WTC11 (cell line): Measurements from ENCODE around the gene KCNIP1. TPM values are rescaled to one million over a fixed set of nuclear protein-coding genes. Genes with fewer than 3 reads are reported as not detected.

Experiments
- ATAC-seq: fragments of 200-7000 bp; cut with Tn5 transposase; 2 replicates; pipeline ENCODE4 v1.10.0; 2021; ENCODE audit warnings: mild to moderate bottlenecking, moderate library complexity
- CTCF ChIA-PET: fragments of 300-600 bp; sonication (Branson Sonifier 250); formaldehyde crosslinking; loops from one replicate; lab custom pipeline; 2021; ENCODE audit warnings: antibody characterized with exemption; lab: Charles Lee
- POLR2A ChIA-PET: fragments of 350-600 bp; sonication (Branson Sonifier 250); formaldehyde crosslinking; loops from one replicate; lab custom pipeline; 2021; ENCODE audit warnings: antibody characterized with exemption; lab: Charles Lee
- DNase-seq: peaks from one replicate; pipeline ENCODE4 v3.0.0; 2021; ENCODE audit warnings: low spot score
- H3K27ac Mint-ChIP-seq: 2 replicates; pipeline ENCODE4 v1.8.0; 2021; ENCODE audit warnings: mixed read lengths
- H3K27me3 Mint-ChIP-seq: 2 replicates; pipeline ENCODE4 v1.8.0; 2021; ENCODE audit warnings: low read depth, mild to moderate bottlenecking, moderate library complexity, mixed read lengths
- H3K36me3 Mint-ChIP-seq: 2 replicates; pipeline ENCODE4 v1.8.0; 2021; ENCODE audit warnings: mixed read lengths
- H3K4me1 Mint-ChIP-seq: 2 replicates; pipeline ENCODE4 v1.8.0; 2022; ENCODE audit warnings: mixed read lengths
- H3K4me3 Mint-ChIP-seq: 2 replicates; pipeline ENCODE4 v1.8.0; 2021; ENCODE audit warnings: mild to moderate bottlenecking, moderate library complexity, mixed read lengths
- H3K9me3 Mint-ChIP-seq: 2 replicates; pipeline ENCODE4 v1.8.0; 2021; ENCODE audit warnings: mixed read lengths
- EMX1 ChIP-seq: fragments of 250-450 bp; sonication (Bioruptor Pico); IDR thresholded peaks from 2 replicates; pipeline ENCODE4 v1.8.0; 2021; ENCODE audit warnings: mild to moderate bottlenecking
- ETV6 ChIP-seq: sonication (generic); formaldehyde crosslinking; IDR thresholded peaks from 2 replicates; pipeline ENCODE4 v1.8.1; 2022; ENCODE audit warnings: mild to moderate bottlenecking, missing genetic modification reagents
- GTF2I ChIP-seq: fragments of 250-450 bp; sonication (Bioruptor Pico); conservative IDR thresholded peaks from 2 replicates; pipeline ENCODE4 v1.4.0; 2021; ENCODE audit warnings: mild to moderate bottlenecking
- HMGA2 ChIP-seq: fragments of 250-450 bp; sonication (Bioruptor Pico); IDR thresholded peaks from 2 replicates; pipeline ENCODE4 v1.4.0; 2021; ENCODE audit warnings: mild to moderate bottlenecking, moderate library complexity
- JAZF1 ChIP-seq: fragments of 250-450 bp; sonication (Bioruptor Pico); IDR thresholded peaks from 2 replicates; pipeline ENCODE4 v1.9.0; 2021; ENCODE audit warnings: moderate library complexity, mild to moderate bottlenecking, inconsistent platforms
- MYBL2 ChIP-seq: sonication (generic); formaldehyde crosslinking; IDR thresholded peaks from 2 replicates; pipeline ENCODE4 v1.8.1; 2023; ENCODE audit warnings: mild to moderate bottlenecking, moderate library complexity, missing genetic modification reagents
- NFE2L1 ChIP-seq: sonication (generic); formaldehyde crosslinking; IDR thresholded peaks from 2 replicates; pipeline ENCODE4 v1.8.1; 2023; ENCODE audit warnings: missing genetic modification reagents
- NR3C1 ChIP-seq: sonication (generic); formaldehyde crosslinking; conservative IDR thresholded peaks from 2 replicates; pipeline ENCODE4 v1.8.1; 2023; ENCODE audit warnings: low read depth, mild to moderate bottlenecking, missing genetic modification reagents
- PRRX2 ChIP-seq: fragments of 250-450 bp; sonication (Bioruptor Pico); IDR thresholded peaks from 2 replicates; pipeline ENCODE4 v1.8.0; 2021; ENCODE audit warnings: mild to moderate bottlenecking
- SMAD3 ChIP-seq: sonication (generic); formaldehyde crosslinking; IDR thresholded peaks from 2 replicates; pipeline ENCODE4 v1.8.0; 2022; ENCODE audit warnings: missing genetic modification reagents, mild to moderate bottlenecking, borderline replicate concordance
- ZNF138 ChIP-seq: sonication (generic); formaldehyde crosslinking; conservative IDR thresholded peaks from 2 replicates; pipeline ENCODE4 v1.8.1; 2022; ENCODE audit warnings: mild to moderate bottlenecking, moderate library complexity, missing genetic modification reagents
- ZNF263 ChIP-seq: sonication (generic); formaldehyde crosslinking; IDR thresholded peaks from 2 replicates; pipeline ENCODE4 v1.8.1; 2022; ENCODE audit warnings: low read depth, mild to moderate bottlenecking, moderate library complexity, missing genetic modification reagents
- ZNF317 ChIP-seq: sonication (generic); formaldehyde crosslinking; IDR thresholded peaks from 2 replicates; pipeline ENCODE4 v1.8.1; 2023; ENCODE audit warnings: low read depth, mild to moderate bottlenecking, moderate library complexity, missing genetic modification reagents, borderline replicate concordance
- ZNF396 ChIP-seq: fragments of 250-450 bp; sonication (Bioruptor Pico); IDR thresholded peaks from 2 replicates; pipeline ENCODE4 v1.8.0; 2021; ENCODE audit warnings: mild to moderate bottlenecking, moderate library complexity, borderline replicate concordance
- ZNF423 ChIP-seq: fragments of 250-450 bp; sonication (Bioruptor Pico); IDR thresholded peaks from 2 replicates; pipeline ENCODE4 v2.1.2; 2022; ENCODE audit warnings: mild to moderate bottlenecking, moderate library complexity
- ZNF671 ChIP-seq: fragments of 250-450 bp; sonication (Bioruptor Pico); IDR thresholded peaks from 2 replicates; pipeline ENCODE4 v1.8.0; 2021; ENCODE audit warnings: mild to moderate bottlenecking
- total RNA-seq: library from RNA; stranded (reverse); gene quantifications from 3 replicates; pipeline ENCODE4 v1.2.3, GENCODE V29; 2021
- TF ChIP-seq, protein P1 (sequence below): fragments of 250-450 bp; sonication (Bioruptor Pico); IDR thresholded peaks from 2 replicates; pipeline ENCODE4 v1.9.0; 2021; ENCODE audit warnings: moderate library complexity, mild to moderate bottlenecking, inconsistent platforms, borderline replicate concordance
- TF ChIP-seq, protein P2 (sequence below): fragments of 250-450 bp; sonication (Bioruptor Pico); IDR thresholded peaks from 2 replicates; pipeline ENCODE4 v1.9.0; 2021; ENCODE audit warnings: mild to moderate bottlenecking
- TF ChIP-seq, protein P3 (sequence below): sonication (generic); formaldehyde crosslinking; IDR thresholded peaks from 2 replicates; pipeline ENCODE4 v1.8.1; 2023; ENCODE audit warnings: mild to moderate bottlenecking, missing genetic modification reagents, moderate library complexity
- TF ChIP-seq, protein P4 (sequence below): sonication (generic); formaldehyde crosslinking; IDR thresholded peaks from 2 replicates; pipeline ENCODE4 v1.8.1; 2022; ENCODE audit warnings: low read depth, mild to moderate bottlenecking, moderate library complexity, missing genetic modification reagents, borderline replicate concordance
- TF ChIP-seq, protein P5 (sequence below): fragments of 200-600 bp; IDR thresholded peaks from 2 replicates; pipeline ENCODE4 v1.8.0; 2022; ENCODE audit warnings: antibody characterized with exemption
- TF ChIP-seq, protein P6 (sequence below): fragments of 250-450 bp; sonication (Bioruptor Pico); IDR thresholded peaks from 2 replicates; pipeline ENCODE4 v2.1.2; 2022; ENCODE audit warnings: mild to moderate bottlenecking, moderate library complexity
- TF ChIP-seq, protein P7 (sequence below): sonication (generic); formaldehyde crosslinking; IDR thresholded peaks from 2 replicates; pipeline ENCODE4 v1.8.0; 2022; ENCODE audit warnings: mild to moderate bottlenecking, missing genetic modification reagents

Gene KCNIP1
- total RNA-seq, 1 experiment from 2014 or later: 0.59 TPM

DNA sequence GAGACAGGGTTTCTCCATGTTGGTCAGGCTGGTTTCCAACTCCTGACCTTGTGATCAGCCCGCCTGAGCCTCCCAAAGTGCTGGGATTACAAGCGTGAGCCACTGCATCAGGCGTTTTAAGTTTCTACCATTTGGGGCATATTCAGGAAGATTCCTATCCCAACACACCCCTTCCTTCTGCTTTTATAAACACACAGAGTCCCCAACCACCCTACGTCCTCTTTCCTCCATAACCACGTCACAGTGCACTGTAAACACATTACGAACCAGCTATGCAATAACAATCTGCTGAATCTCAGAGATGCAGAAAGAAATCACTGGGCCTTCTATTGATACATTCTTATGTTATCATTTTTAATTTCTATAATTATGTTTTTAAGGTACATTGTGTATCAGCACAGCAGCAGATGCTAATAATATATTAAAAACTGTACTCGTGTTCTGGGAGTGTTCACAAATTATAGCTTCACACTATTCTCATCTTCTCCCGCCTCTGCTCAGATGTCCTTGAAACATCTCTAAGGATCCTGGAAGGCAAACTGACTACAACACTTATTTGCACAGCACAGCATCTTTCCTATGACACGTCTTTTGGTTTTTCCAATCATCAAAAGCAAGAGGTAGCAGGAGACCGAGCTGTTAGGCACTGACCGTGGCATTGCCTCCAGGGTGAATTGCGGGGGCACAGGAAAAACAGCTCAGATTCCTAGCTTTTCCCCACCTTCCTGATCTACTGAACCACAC is 60.2 kb downstream of the KCNIP1 start:
- ChIA-PET POLR2A (no interaction called here), CTCF (no interaction called here)
- H3K36me3 Mint-ChIP-seq: no peaks in the 10 kb centered on the region
- peaks cover 9% of the 10 kb centered on the region for H3K4me1 Mint-ChIP-seq
- H3K27ac Mint-ChIP-seq: no peak overlapping the region
- DNase-seq (no peak), ATAC-seq (no peak)
- no peak overlapping the region for H3K4me3 Mint-ChIP-seq
- H3K9me3 Mint-ChIP-seq: no peaks in the 10 kb centered on the region
- TF ChIP-seq GTF2I (CRISPR knock-in tag) (no peak), PRRX2 (CRISPR knock-in tag) (no peak), ZNF396 (CRISPR knock-in tag) (no peak), ZNF317 (CRISPR knock-in tag) (no peak), NFE2L1 (CRISPR knock-in tag) (no peak), ZNF263 (CRISPR knock-in tag) (no peak), EMX1 (CRISPR knock-in tag) (no peak), MYBL2 (CRISPR knock-in tag) (no peak), JAZF1 (CRISPR knock-in tag) (no peak), ZNF423 (no peak)
- TF ChIP-seq, protein P1, sequence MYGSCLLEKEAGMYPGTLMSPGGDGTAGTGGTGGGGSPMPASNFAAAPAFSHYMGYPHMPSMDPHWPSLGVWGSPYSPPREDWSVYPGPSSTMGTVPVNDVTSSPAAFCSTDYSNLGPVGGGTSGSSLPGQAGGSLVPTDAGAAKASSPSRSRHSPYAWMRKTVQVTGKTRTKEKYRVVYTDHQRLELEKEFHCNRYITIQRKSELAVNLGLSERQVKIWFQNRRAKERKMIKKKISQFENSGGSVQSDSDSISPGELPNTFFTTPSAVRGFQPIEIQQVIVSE (CRISPR knock-in tag): no peak
- TF ChIP-seq, protein P2, sequence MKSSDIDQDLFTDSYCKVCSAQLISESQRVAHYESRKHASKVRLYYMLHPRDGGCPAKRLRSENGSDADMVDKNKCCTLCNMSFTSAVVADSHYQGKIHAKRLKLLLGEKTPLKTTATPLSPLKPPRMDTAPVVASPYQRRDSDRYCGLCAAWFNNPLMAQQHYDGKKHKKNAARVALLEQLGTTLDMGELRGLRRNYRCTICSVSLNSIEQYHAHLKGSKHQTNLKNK: no peak
- TF ChIP-seq, protein P3, sequence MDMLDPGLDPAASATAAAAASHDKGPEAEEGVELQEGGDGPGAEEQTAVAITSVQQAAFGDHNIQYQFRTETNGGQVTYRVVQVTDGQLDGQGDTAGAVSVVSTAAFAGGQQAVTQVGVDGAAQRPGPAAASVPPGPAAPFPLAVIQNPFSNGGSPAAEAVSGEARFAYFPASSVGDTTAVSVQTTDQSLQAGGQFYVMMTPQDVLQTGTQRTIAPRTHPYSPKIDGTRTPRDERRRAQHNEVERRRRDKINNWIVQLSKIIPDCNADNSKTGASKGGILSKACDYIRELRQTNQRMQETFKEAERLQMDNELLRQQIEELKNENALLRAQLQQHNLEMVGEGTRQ: no peak
- H3K27me3 Mint-ChIP-seq: no peaks in the 10 kb centered on the region; the same call in none of the 2 replicates

DNA sequence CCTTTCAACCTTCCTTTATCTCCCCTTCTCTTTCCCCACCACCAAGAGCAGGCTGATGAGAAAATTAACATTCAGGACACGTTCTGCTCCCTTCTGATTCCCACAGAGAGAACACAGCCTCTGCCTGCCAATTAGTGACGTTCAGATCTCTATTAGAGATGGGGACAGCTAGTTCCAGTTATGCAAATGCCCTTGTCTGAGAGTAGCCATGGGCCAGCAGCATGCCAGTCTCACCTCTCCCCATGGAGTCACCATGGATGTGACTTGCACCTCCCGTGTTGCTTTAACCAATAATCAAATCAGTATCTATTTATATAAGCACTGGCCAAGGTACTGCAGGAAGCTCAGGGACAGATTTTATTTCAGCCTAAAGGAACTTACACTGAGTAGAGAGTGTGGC is 61.3 kb downstream of the KCNIP1 start:
- H3K4me1 Mint-ChIP-seq: peaks cover 9% of the 10 kb centered on the region
- TF ChIP-seq, protein P4, sequence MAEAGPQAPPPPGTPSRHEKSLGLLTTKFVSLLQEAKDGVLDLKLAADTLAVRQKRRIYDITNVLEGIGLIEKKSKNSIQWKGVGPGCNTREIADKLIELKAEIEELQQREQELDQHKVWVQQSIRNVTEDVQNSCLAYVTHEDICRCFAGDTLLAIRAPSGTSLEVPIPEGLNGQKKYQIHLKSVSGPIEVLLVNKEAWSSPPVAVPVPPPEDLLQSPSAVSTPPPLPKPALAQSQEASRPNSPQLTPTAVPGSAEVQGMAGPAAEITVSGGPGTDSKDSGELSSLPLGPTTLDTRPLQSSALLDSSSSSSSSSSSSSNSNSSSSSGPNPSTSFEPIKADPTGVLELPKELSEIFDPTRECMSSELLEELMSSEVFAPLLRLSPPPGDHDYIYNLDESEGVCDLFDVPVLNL (CRISPR knock-in tag): no peak
- no peak for TF ChIP-seq ZNF138 (CRISPR knock-in tag)
- TF ChIP-seq, protein P5, sequence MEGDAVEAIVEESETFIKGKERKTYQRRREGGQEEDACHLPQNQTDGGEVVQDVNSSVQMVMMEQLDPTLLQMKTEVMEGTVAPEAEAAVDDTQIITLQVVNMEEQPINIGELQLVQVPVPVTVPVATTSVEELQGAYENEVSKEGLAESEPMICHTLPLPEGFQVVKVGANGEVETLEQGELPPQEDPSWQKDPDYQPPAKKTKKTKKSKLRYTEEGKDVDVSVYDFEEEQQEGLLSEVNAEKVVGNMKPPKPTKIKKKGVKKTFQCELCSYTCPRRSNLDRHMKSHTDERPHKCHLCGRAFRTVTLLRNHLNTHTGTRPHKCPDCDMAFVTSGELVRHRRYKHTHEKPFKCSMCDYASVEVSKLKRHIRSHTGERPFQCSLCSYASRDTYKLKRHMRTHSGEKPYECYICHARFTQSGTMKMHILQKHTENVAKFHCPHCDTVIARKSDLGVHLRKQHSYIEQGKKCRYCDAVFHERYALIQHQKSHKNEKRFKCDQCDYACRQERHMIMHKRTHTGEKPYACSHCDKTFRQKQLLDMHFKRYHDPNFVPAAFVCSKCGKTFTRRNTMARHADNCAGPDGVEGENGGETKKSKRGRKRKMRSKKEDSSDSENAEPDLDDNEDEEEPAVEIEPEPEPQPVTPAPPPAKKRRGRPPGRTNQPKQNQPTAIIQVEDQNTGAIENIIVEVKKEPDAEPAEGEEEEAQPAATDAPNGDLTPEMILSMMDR: no peak
- no peak for TF ChIP-seq GTF2I (CRISPR knock-in tag)
- no peak for TF ChIP-seq SMAD3
- no peak for TF ChIP-seq ETV6 (CRISPR knock-in tag)
- TF ChIP-seq, protein P6, sequence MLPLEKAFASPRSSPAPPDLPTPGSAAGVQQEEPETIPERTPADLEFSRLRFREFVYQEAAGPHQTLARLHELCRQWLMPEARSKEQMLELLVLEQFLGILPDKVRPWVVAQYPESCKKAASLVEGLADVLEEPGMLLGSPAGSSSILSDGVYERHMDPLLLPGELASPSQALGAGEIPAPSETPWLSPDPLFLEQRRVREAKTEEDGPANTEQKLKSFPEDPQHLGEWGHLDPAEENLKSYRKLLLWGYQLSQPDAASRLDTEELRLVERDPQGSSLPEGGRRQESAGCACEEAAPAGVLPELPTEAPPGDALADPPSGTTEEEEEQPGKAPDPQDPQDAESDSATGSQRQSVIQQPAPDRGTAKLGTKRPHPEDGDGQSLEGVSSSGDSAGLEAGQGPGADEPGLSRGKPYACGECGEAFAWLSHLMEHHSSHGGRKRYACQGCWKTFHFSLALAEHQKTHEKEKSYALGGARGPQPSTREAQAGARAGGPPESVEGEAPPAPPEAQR (CRISPR knock-in tag): no peak
- no peak for TF ChIP-seq ZNF671
- no peak for TF ChIP-seq ZNF263 (CRISPR knock-in tag)
- no peak for TF ChIP-seq HMGA2 (CRISPR knock-in tag)
- TF ChIP-seq PRRX2 (CRISPR knock-in tag): no peak
- no peak for TF ChIP-seq JAZF1 (CRISPR knock-in tag)
- no peak for TF ChIP-seq EMX1 (CRISPR knock-in tag)
- TF ChIP-seq, protein P7, sequence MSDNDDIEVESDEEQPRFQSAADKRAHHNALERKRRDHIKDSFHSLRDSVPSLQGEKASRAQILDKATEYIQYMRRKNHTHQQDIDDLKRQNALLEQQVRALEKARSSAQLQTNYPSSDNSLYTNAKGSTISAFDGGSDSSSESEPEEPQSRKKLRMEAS (CRISPR knock-in tag): no peak
- TF ChIP-seq NR3C1: no peak
- no peaks in the 10 kb centered on the region for H3K36me3 Mint-ChIP-seq
- no peaks in the 10 kb centered on the region for H3K9me3 Mint-ChIP-seq
- H3K27me3 Mint-ChIP-seq: no peaks in the 10 kb centered on the region; the same call in none of the 2 replicates
- H3K27ac Mint-ChIP-seq: no peak overlapping the region
- no peak overlapping the region for H3K4me3 Mint-ChIP-seq
- no peak for ATAC-seq
- ChIA-PET CTCF (no interaction called here), POLR2A (no interaction called here)
- DNase-seq: no peak
